ENCODE data around the gene SLC8A2. TPM values are rescaled to one million over a fixed set of nuclear protein-coding genes. Genes with fewer than 3 reads are reported as not detected.

Gene SLC8A2
- total and polyA plus RNA-seq, 8 donors: 0.06 to 0.34 (median 0.20) TPM; not detected in 1

DNA sequence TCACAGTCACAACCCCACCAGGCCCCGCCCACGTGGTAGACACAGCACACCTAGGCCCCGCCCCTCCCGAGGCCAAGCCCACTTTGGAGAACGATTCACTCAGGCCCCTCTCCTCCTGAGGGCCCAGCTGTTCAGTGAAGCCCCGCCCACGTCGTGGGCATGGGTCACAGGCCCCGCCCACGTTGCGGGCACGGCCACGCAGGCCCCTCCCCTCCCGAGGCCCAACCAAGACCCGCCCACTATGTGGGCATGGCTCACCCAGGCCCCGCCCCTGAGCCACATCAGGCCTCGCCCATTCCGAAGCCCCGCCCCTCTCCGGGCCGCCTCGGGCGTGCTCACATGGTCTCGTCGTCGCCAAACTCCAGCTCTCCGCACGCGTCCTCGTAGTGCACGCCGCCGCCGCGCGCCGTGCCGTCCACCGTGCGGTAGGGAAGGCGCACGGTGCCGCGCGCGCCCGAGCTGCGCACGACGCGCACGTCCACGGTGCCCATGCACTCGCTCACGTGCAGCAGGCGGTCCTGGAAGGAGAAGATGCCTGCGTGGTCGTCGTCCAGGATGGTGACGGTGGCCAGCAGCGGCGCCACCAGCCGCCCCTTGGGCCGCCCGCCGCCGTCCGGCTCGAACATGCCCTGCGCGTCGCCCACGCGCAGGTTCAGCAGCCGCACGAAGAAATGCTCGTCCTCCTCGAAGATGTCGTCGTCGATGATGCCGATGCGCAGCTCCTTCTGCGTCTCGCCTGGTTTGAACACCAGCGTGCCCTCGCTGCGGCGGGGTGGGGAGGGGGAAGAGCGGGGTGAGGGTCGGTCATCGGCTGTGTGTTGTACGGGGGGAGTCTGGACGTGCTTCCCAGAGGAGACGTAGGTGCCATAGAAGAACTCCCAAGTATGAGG, 24.0 kb downstream of the SLC8A2 start:
- no peak for TF ChIP-seq CTCF (IDR thresholded peaks at IDR 0.05)
- Histone ChIP-seq H3K9me3 (peaks cover 0 to 3% of the 10 kb centered on the region in 2 donors), H3K27ac (no peak overlapping the region), H3K27me3 (peaks cover 47 to 95% of the 10 kb centered on the region in 2 donors), H3K4me3 (no peak overlapping the region), H3K4me1 (peaks cover 4 to 24% of the 10 kb centered on the region in 2 donors), H3K36me3 (no peaks in the 10 kb centered on the region)
- intact Hi-C loops (cut with DNase I): no loop called here
- ATAC-seq (peak; percentile 76), DNase-seq (no peak)

DNA sequence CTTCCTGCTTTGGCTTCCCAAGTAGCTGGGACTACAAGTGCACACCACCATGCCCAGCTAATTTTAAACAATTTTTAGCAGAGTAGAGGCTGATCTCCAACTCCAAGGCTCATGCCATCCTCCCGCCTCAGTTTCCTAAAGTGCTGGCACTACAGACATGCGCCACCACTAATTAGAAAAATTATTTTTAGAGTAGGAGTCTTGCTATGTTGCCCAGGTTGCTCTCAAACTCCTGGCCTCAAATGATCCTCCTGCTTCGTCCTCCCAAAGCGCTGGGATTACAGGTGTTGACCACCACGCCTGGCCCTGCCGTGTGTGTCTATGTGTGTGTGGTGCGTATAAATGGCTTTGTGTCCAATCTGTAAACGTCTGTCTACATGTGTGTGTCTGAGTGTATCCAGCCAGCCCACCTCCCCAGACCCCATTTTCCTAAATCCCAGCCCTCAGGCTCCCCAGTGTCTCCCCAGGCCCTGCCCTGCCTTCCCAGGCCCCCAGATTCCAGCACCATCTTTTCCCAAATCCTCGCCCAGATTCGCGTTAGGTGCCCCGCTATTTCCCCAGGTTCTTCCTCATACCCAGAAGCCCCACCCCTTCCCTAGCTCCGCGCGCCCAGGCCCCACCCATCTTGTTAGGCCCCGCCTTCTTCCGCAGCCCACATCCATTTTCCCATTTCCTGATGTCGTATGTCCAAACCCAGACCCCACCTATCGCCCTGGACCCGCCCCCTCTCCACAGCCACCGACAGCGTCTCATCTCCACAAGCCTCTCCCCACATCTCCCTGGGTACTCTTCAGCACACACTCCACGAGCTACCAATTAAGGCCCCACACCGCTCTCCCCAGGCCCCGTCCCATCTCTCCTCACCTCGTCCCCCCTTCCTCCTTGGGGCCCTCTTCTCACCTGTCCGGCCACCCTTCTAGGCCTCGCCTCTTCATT, 24.9 kb downstream of the SLC8A2 start:
- intact Hi-C loops (cut with DNase I): no loop called here
- Histone ChIP-seq H3K4me3 (no peak overlapping the region), H3K27me3 (peaks cover 47 to 100% of the 10 kb centered on the region in 2 donors), H3K4me1 (peaks cover 4 to 24% of the 10 kb centered on the region in 2 donors), H3K9me3 (peaks cover 0 to 3% of the 10 kb centered on the region in 2 donors), H3K27ac (no peak overlapping the region), H3K36me3 (no peaks in the 10 kb centered on the region)
- no peak for TF ChIP-seq CTCF (IDR thresholded peaks at IDR 0.05)
- ATAC-seq (peak; percentile 47), DNase-seq (no peak)

- H3K36me3 ChIP-seq: no peaks in the 10 kb centered on the region
- intact Hi-C loops (cut with DNase I): no loop called here
- H3K4me1 ChIP-seq: peaks cover 4 to 24% of the 10 kb centered on the region in 2 donors
- no peak overlapping the region for H3K4me3 ChIP-seq
- peaks cover 47 to 100% of the 10 kb centered on the region in 2 donors for H3K27me3 ChIP-seq
- ATAC-seq (peak; percentile 61), DNase-seq (peak in 2 of 4 donors; percentile 47 to 86)
- peaks cover 0 to 3% of the 10 kb centered on the region in 2 donors for H3K9me3 ChIP-seq
- no peak for TF ChIP-seq CTCF (IDR thresholded peaks at IDR 0.05)
- H3K27ac ChIP-seq: no peak overlapping the region
Measured at GRCh38 chr19:47445937-47446402, 25.7 kb downstream of the SLC8A2 start.

GRCh38 chr19:47445527-47445926, 26.2 kb downstream of the SLC8A2 start:
- TF ChIP-seq CTCF (IDR thresholded peaks at IDR 0.05): no peak
- H3K4me3 ChIP-seq: no peak overlapping the region
- ATAC-seq (no peak), DNase-seq (no peak)
- peaks cover 4 to 24% of the 10 kb centered on the region in 2 donors for H3K4me1 ChIP-seq
- H3K36me3 ChIP-seq: no peaks in the 10 kb centered on the region
- H3K27ac ChIP-seq: no peak overlapping the region
- intact Hi-C loops (cut with DNase I): no loop called here
- H3K27me3 ChIP-seq: peaks cover 47 to 100% of the 10 kb centered on the region in 2 donors
- H3K9me3 ChIP-seq: peaks cover 0 to 3% of the 10 kb centered on the region in 2 donors
